ENCODE results near the gene GLS. TPM values are rescaled to one million over a fixed set of nuclear protein-coding genes. Genes with fewer than 3 reads are reported as not detected.

The GLS gene
- total RNA-seq, 1 donor from 2014 or later: 178 TPM

GRCh38 chr2:191013682-191013931 lies 133.0 kb downstream of the GLS start:
- H3K4me1 Mint-ChIP-seq (ENCODE audit: unreplicated experiment): peaks cover 8% of the 10 kb centered on the region

GRCh38 chr2:191013932-191014652 lies 133.5 kb downstream of the GLS start, which contains the start of gene STAT1:
STAT1 (minus strand) TSS chr2:191014171; CDS start chr2:191010003, 4,168 bp downstream.
- Mint-ChIP-seq H3K9me3 (ENCODE audit: unreplicated experiment) (no peaks in the 10 kb centered on the region), H3K4me1 (ENCODE audit: unreplicated experiment) (peaks cover 8% of the 10 kb centered on the region), H3K27me3 (ENCODE audit: unreplicated experiment) (no peaks in the 10 kb centered on the region), H3K4me3 (ENCODE audit: unreplicated experiment) (no peak within 1 kb of the TSS), H3K36me3 (ENCODE audit: unreplicated experiment) (peaks cover 13% of the 10 kb centered on the region), H3K27ac (ENCODE audit: unreplicated experiment) (no peak within 1 kb of the TSS)
- peak; percentile 99 for DNase-seq (ENCODE audit: extremely low spot score, unreplicated experiment)
- TF ChIP-seq, protein P1, sequence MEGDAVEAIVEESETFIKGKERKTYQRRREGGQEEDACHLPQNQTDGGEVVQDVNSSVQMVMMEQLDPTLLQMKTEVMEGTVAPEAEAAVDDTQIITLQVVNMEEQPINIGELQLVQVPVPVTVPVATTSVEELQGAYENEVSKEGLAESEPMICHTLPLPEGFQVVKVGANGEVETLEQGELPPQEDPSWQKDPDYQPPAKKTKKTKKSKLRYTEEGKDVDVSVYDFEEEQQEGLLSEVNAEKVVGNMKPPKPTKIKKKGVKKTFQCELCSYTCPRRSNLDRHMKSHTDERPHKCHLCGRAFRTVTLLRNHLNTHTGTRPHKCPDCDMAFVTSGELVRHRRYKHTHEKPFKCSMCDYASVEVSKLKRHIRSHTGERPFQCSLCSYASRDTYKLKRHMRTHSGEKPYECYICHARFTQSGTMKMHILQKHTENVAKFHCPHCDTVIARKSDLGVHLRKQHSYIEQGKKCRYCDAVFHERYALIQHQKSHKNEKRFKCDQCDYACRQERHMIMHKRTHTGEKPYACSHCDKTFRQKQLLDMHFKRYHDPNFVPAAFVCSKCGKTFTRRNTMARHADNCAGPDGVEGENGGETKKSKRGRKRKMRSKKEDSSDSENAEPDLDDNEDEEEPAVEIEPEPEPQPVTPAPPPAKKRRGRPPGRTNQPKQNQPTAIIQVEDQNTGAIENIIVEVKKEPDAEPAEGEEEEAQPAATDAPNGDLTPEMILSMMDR (IDR thresholded peaks at IDR 0.05): no peak

More at GRCh38 chr2:191013682-191013931, 133.0 kb downstream of the GLS start:
- H3K36me3 Mint-ChIP-seq (ENCODE audit: unreplicated experiment): peaks cover 16% of the 10 kb centered on the region
- no peak for DNase-seq (ENCODE audit: extremely low spot score, unreplicated experiment)
- H3K27me3 Mint-ChIP-seq (ENCODE audit: unreplicated experiment): no peaks in the 10 kb centered on the region
- no peak overlapping the region for H3K4me3 Mint-ChIP-seq (ENCODE audit: unreplicated experiment)
- no peaks in the 10 kb centered on the region for H3K9me3 Mint-ChIP-seq (ENCODE audit: unreplicated experiment)
- TF ChIP-seq, protein P1 (IDR thresholded peaks at IDR 0.05): no peak
- H3K27ac Mint-ChIP-seq (ENCODE audit: unreplicated experiment): no peak overlapping the region

- Mint-ChIP-seq H3K36me3 (ENCODE audit: unreplicated experiment) (peaks cover 9% of the 10 kb centered on the region), H3K27me3 (ENCODE audit: unreplicated experiment) (no peaks in the 10 kb centered on the region), H3K9me3 (ENCODE audit: unreplicated experiment) (no peaks in the 10 kb centered on the region), H3K27ac (ENCODE audit: unreplicated experiment) (no peak overlapping the region), H3K4me3 (ENCODE audit: unreplicated experiment) (no peak overlapping the region), H3K4me1 (ENCODE audit: unreplicated experiment) (peaks cover 8% of the 10 kb centered on the region)
- TF ChIP-seq, protein P1 (IDR thresholded peaks at IDR 0.05): no peak
- DNase-seq (ENCODE audit: extremely low spot score, unreplicated experiment): no peak
Measured at GRCh38 chr2:191014653-191015020, 134.0 kb downstream of the GLS start.

Other genes starting within 250 kb of the GLS start
- gene NAB1, start 231.7 kb upstream of the GLS start, total RNA-seq: 53.6 and 63.3 TPM in 2 replicates
- 74.0 and 76.5 TPM in 2 replicates for gene STAT1, start 133.3 kb downstream of the GLS start, total RNA-seq

Measured in osteocyte (in vitro differentiated cells).